NCI-H2171 treated with DMSO at 0.1 percent for 48 hours (cell line): ENCODE data around the gene LENEP.

Source experiments
- DNase-seq: peaks from one replicate; lab custom pipeline; 2025; lab: John Stamatoyannopoulos, UW

Gene LENEP

GRCh38 chr1:154993572-154994268, at the start of gene LENEP:
LENEP (plus strand) TSS chr1:154993586; CDS start chr1:154993608, 22 bp downstream.
- DNase-seq = no peak

- peak; percentile 46 for DNase-seq
Measured at GRCh38 chr1:154943649-154944400, 49.6 kb upstream of the LENEP start.

GRCh38 chr1:154944401-154945159, 48.8 kb upstream of the LENEP start:
- no peak for DNase-seq

- DNase-seq = no peak
Measured at GRCh38 chr1:154945160-154945961, 48.0 kb upstream of the LENEP start.

GRCh38 chr1:154945962-154946850, 47.2 kb upstream of the LENEP start:
- no peak for DNase-seq

GRCh38 chr1:154948079-154948478, 45.3 kb upstream of the LENEP start:
- DNase-seq = no peak

DNA sequence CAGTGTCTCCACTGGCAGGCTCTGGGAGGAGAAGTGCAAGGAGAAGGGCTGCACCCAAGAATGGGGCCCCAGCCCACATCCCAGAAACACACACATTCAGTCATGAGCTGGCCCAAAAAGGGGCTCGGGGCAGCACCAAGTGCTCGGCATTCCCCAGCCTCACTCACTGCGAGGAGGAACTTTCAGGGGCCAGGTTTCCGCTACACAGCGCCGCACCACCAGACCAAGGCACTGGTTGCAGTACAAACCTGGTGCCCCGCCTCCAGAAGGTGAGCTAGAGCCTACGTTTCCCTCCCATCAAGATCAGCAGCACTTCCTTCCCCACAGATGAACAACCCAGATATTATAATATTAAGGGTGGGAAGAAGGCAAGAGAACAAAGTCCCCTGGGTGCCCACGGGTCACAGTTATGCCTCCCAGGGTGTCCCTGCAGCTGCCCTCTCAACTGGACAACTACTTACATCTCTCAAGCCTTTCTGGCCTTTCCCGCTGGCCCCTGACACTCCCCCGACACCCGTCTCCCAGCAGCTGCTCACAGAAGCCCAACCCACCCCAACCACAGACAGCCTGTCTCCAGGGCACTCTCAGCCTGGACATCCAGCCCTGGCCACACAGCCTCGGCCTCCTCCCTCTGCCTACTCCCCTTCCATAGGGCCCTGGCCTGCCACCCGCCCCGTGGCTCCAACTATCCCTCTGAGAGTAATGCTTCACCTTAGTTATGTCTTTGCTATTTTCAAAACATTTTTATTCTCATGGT, 41.3 kb upstream of the LENEP start:
- DNase-seq = no peak

DNA sequence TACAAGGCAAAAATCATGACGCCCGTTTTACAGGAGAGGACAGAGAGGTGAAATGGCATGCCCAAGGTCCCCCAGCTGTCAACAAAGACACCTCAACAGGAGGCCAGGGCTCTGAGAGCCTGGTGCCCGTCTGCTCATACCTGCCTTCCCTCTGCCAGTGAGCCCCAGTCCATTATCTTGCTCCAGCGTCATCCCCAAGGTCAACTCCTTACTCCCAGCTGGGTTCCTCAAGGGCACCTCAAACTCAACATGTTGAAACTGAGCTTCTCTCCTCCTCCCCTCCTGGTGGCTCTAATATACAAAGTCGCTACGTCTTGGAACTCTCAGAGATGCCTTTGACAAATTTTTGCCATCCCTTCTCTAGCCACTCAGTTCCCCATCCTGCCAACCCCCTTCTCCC, 40.7 kb upstream of the LENEP start:
- no peak for DNase-seq

GRCh38 chr1:154953611-154954038, 39.8 kb upstream of the LENEP start:
- no peak for DNase-seq

DNA sequence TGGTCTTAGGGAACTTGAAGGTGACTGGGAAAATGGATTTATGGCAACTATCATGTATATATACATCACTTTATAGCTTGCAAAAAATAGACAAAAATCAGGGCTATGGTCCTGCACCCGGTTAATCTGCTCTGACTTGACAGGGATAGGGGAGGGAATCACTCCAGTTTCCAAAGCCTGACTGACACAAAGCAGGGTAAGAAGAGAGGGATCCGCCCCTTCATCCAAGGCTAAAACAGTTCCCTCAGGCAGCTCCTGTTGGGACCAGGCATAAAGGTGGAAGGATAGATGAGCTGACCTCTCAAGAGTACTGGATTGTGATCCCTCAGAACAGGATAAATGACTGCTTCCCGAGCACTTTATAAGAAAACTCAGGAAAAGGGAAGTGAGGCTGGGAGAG, 38.8 kb upstream of the LENEP start:
- DNase-seq = no peak

DNA sequence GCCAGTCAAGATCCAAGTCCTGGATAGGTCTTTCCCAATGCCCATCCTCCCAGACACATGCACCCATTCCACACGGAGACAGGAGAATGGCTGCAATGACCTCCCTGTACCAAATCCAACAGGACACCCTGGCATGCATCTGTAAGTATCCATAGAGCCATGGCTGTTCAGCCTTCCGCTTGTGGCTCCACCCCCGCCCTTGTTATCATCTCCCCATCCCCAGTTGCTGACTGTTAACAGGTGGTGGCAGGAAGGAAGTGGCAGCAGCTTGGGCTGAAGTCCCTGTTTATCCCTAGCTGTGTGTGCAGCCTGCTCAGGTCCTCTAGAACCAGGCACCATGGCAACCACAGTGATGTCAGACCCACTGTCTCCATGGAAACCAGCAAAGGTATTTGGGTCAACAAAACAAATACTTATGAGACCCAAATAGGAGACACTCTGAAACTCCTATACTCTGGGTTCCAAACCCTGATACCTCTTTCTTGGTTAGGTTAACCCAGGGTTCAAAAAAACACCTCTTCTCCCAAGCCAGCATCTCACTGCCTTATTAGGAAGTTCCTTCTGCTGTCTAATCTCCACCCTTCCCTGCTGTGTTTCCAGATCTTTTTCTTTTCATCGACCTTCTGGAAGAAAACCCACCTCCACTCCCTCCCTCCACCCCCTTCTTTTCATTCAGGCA, 38.2 kb upstream of the LENEP start:
- DNase-seq = peak; percentile 43

GRCh38 chr1:154955718-154956543, 37.5 kb upstream of the LENEP start, which contains the start of gene PBXIP1:
PBXIP1 (minus strand) TSS chr1:154956099; CDS start chr1:154953721, 2,378 bp downstream.
- peak; percentile 88 for DNase-seq

GRCh38 chr1:154956544-154956941, 36.8 kb upstream of the LENEP start:
- no peak for DNase-seq

- DNase-seq = no peak
Measured at GRCh38 chr1:154957091-154957657, 36.2 kb upstream of the LENEP start.

DNA sequence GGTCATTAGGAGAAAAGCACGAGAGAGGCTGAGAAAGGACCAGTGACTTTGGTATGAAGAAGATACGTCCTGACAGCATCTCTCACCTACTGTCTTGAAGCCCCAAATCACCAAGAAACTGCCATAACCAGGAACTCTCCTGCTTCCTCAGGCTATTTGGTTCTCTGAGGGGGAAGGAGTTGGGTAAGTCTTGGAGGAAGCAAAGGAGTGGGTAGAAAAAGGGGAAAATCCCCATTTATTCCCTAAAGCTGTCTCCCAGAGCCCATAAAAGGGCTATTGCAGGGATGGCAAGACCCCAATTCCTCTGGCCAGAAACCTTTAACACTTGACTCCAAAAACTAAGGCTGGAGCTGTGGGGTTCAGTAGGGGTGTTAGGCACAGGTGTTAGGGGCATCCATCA, 35.4 kb upstream of the LENEP start:
- DNase-seq = no peak

DNA sequence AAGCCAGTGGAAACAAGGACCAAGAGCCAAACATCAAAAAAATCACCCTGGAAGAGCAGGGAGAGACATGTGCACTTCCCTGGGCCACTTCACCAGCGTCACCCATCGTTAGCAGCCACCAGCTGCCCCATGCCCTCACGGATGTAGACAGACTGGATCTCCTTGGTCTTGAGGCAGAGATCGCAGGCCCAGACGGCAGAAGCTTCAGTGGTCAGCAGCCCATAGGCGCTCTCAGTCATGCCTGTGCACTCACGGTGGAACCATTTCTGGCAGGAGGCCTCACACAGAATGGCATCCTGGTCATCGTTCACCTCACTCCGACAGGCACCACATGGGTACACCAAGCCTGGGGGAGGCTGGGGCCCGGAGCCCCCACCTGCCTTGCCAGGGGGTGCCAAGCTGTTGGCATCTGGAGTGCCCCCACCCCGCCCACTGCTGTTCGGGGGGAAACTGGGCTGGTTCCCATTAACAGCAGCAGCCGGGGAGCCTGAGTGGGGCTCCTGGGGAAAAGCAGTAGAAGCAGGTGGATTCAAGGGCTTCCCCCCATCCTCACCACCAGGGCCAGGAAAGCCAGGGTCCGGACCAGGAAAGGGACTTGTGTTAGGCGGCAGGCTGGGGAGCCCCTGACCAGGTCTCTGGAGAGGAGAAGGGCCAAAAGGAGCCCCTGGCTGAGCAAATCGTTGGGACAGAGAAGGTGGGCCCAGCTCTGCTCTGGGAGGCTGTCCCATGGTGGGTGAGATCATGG, 34.5 kb upstream of the LENEP start:
- DNase-seq = no peak

DNA sequence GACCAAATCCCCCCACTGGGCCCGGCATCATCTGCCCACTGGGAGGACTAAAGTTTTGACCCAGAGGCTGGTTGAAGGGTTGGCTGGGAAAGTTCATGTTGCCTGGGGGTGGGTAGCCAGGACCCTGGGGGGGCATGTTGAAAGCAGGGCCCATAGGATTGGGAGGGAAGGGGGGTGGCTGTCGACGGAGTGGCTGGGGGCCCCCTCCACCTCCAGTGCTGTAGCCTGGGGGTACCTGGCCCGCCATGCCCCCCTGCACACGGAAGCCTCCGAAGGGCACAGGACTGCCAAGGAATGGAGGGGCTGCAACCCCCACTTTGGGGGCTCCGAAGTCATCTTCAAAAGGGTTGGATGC, 34.0 kb upstream of the LENEP start:
- no peak for DNase-seq
